Measurements from ENCODE around the gene MACROD2.

DNA sequence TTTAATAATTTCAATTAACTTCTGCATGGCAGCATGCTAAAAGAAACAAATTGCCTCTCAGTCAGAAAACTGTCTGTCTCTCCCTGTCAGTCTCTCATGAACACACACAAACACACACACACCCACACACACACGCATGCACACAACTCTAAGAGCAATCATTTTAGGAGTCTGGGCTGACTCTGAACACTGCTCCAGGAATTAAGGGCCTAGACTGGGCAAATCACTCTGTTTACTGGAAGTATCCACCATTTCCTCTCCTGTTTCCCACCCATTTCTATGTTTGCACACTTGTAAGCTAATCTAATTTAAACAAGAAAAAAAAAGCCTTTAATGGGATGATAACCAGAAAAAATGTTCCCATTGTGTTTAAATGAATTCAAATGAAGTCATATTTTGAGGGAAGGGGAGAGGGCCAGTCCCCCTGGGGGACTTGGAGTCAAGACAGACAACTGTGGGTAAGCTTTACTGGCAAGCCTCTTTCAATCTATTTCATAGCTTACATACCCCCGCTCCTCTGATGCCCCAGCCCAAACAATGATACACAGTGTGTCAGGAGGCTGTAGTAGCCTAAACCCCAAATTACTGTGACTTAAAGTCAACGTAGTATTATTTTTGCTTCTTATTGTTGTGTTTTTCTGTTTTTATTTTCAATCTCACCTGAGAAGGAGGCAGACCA, 789.9 kb downstream of the MACROD2 start:
- TF ChIP-seq POLR2AphosphoS5 (IDR thresholded peaks at IDR 0.05): no peak
- TF ChIP-seq POLR2A (IDR thresholded peaks at IDR 0.05): no peak
- TF ChIP-seq, protein P1, sequence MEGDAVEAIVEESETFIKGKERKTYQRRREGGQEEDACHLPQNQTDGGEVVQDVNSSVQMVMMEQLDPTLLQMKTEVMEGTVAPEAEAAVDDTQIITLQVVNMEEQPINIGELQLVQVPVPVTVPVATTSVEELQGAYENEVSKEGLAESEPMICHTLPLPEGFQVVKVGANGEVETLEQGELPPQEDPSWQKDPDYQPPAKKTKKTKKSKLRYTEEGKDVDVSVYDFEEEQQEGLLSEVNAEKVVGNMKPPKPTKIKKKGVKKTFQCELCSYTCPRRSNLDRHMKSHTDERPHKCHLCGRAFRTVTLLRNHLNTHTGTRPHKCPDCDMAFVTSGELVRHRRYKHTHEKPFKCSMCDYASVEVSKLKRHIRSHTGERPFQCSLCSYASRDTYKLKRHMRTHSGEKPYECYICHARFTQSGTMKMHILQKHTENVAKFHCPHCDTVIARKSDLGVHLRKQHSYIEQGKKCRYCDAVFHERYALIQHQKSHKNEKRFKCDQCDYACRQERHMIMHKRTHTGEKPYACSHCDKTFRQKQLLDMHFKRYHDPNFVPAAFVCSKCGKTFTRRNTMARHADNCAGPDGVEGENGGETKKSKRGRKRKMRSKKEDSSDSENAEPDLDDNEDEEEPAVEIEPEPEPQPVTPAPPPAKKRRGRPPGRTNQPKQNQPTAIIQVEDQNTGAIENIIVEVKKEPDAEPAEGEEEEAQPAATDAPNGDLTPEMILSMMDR (IDR thresholded peaks at IDR 0.05): no peak
- no peak for TF ChIP-seq EP300 (IDR thresholded peaks at IDR 0.05; ENCODE audit: low read depth)
